GM19238 (cell line): ENCODE data around the gene FPR1.
A peak's percentile ranks its signal among the peaks of the same experiment; 100 is the strongest.
"Not testable (repeated sequence)": the region's sequence is repeated elsewhere in the genome, so short reads cannot be mapped to it uniquely, and the experiment has no call there.

Source experiments
- DNase-seq: peaks from one replicate; pipeline ENCODE4 v3.0.0; 2011; ENCODE audit warnings: low spot score; ENCODE audit not compliant: insufficient read length

Gene FPR1

DNA sequence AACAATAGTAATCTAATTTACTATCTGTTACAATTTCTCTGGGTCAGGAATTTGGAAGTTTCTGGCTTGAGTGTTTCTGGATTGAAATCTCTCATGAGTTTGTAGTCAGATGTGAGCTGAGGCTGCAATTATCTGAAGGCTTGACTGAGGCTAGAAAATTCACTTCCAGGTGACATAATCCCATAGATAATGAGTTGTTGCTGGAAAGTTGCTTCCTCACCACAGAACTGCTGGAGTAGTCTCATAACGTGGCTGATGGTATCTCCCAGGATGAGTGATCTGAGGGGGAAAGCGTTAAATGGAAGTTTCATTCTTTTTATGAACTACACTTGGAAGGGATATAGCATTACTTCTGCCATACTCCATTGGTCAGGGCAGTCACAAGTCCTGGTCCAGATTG is 28.0 kb upstream of the FPR1 start:
- DNase-seq: no peak

DNA sequence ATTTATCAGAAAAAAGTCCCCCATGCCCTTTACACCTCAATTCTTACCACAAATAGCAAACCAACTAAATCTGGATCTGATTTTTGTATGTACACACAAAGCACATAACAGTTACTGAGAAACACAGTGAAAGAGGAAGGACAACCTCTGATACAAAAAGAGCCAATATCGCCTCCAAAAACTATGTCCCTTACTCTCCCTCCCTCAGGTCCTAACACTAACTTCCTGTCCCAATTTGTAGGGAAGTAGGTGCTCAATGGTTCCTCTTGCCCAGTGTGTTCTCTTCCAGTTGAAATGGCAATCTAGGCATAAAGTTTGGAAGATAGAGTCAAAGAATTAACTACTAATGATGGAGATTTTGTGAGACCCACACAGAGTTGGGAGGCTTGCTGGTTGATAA is 27.5 kb upstream of the FPR1 start:
- no peak for DNase-seq

DNA sequence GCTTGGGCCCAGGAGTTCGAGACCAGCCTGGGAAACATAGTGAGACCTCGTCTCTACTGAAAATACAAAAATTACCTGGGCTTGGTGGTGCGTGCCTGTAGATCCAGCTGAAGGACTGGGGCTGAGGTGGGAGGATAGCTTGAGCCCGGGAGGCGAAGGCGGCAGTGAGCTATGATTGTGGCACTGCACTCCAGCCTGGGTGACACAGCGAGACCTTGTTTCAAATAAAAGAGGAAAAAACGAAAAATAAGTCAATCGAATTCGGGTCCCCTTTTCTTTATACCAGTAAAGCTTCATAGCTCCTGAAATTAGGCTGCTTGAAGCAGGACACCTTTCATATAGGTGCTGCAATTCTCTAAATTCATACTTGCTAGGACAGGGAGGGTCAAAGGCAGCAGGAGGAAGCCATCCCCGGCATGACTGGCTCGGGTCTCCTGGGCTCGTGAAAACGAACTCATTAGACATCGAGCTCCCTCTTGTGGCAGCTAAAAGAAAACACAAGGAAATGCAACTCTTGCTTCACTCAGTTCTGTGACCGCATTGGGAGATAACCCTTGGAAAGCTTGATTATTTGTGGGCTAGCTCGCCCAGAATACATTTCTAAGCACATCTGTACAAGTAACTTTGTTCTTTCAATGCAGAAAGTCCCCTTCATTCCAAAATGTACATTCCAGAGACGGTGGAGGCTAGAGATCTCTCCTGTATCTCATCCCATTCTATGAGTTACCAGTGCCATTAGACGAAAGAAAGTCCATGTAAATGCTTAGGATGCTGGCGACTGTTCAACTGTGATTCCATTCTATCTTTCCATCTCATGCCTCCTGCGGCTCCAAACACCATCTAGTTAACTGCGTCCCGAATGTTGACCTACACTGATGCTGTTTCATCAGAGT is 26.1 kb upstream of the FPR1 start:
- peak; percentile 15 for DNase-seq

DNA sequence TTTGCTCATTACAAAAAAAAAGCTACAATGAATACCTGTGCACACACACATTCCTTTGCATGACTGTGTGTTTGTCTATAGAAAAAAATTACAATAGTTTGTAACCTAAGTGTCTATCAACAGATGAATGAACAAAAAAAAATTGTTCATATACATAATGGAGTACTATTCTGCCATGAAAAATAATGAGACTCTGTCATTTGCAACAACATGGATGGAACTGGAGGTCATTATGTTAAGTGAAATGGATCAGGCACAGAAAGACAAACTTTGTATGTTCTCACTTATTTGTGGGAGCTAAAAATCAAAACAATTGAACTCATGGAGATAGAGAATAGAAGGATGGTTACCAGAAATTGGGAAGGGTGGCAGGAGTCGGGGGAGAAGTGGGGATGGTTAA is 24.9 kb upstream of the FPR1 start:
- not testable (repeated sequence) for DNase-seq

DNA sequence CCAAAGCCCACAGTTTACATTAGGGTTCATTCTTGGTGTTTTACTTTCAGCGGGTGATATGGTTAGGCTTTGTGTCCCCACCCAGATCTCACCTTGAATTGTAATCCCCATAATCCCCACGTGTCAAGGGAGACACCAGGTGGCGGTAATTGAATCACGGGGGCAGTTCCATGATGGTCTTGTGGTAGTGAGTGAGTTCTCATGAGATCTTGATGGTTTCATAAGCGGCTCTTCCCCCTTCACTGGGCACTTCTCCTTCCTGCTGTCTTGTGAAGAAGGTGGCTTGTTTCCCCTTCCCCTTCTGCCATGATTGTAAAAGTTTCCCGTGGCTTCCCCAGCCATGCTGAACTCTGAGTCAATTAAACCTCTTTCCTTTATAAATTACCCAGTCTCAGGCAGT is 21.3 kb upstream of the FPR1 start:
- DNase-seq: no peak

DNA sequence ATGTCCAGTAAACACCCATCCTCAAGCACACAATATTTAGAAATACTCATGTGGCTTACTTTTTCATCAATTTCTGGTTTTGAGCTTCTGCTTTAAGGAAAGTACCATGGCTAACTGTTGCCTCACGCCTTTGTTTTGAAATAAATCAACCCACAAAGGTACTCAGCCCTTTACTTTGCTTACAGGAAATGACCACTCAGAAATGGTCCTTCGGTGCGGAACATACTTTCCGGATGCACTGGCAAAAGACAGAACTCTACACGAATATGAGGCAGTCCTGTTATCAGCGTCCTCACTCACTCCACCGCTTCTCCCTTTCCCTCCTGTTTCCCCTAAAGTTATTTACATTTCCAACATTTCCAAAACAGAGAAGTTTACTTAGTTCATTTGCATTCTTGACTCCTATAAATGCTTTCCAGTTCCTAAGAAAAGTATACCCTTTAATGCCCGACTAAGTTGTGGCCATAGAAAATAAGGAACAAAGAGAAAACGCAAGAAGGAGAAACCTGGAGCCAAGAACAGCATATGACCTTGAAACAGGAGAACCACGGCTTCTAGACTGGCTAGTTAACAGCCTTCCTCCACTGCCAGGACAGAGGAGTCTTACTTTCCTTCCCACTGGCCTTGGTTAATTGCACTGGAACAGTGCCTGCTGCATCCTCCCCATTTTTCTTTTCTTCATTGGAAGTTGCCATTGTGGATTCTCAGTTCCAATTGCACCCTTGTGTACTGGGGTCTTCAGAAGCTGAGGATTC is 19.9 kb upstream of the FPR1 start:
- DNase-seq: no peak

DNA sequence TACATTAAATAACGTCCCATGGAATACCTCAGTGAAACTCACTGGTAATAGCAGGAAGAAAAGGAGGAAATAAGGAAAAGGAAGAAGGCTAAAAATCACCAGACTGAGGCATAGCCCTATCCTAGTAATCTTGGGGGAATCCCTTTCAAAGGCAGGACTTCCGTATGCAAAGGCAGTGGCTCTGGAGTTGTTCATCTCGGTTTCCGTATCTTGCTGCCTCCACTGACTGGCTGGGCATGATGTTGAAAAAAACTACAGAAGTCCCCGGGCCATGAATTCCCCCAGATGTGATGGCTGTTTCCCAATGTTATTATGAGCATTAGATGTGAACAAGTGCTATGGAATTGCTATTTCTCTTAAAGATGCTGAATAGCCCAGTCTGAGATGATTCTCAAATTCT is 14.8 kb upstream of the FPR1 start:
- no peak for DNase-seq

DNA sequence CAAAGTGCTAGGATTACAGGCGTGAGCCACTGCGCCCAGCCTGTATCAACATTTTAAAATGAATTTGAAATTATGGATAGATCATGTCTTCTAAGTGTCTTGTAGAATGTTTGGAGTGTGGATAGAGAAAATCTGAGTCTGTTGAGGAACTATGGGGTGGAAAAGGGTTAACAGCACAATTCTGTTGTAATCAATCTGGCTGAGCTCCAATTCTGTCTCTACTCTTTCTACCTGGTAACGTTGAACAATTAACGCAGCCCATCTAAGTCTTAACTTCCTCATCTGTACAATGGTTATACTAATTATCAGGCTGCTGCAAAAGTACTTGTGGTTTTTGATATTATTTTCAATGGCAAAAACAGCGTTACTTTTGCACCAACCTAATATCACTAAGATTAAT is 13.4 kb upstream of the FPR1 start:
- no peak for DNase-seq

DNA sequence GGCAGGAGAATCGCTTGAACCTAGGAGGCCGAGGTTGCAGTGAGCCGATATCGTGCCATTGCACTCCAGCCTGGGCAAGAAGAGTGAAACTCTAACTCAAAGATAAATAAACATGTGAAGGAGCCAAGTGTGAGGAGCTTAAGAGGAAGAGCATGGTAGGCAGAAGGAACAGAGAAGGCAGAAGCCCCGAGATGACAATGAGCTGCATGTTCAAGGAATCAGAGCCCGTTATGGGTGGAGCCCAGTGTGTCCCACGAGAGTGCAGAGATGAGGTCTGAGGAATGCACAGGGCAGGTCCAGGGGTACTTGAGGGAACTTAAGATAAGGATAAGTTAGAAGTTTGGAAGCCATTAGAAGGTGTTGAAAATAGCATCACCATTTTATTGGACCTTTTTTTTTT is 10.0 kb upstream of the FPR1 start:
- no peak for DNase-seq

DNA sequence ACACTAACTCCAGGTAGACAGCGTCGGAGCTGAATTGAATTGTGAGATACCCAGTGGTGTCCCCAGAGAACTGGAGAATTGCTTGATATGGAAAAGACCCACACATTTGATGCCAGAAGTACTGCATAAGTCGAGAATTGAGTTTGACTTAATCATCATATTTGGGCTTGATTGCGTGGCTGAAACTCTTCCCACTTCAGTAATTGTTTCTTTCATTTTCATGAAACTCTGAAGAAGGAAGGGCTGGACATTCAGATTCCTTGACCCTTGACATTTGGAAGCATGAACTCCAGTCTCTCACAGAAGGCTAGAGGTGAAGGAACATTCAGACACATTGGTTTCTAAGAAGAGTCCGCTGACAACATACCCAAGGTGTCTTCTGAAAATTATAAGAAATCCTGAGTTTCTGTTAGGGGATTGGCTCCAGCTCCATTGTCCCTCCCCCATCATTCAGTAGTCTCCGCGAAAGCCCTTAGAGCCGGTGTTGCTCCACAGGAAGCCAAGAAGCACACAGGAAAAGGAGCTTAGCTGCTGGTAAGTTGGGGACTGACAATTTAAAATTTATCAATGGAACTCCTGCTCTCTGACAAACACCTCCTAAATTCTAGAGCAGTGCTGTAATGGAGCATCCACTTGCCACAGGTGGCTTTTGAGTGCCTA is 9.1 kb upstream of the FPR1 start, which contains the start of gene FPR2:
TSS of gene FPR2 (plus strand) at position 484 of the 660 bp plus-strand sequence. CDS start 7,479 bp downstream, outside the sequence.
- DNase-seq: no peak

DNA sequence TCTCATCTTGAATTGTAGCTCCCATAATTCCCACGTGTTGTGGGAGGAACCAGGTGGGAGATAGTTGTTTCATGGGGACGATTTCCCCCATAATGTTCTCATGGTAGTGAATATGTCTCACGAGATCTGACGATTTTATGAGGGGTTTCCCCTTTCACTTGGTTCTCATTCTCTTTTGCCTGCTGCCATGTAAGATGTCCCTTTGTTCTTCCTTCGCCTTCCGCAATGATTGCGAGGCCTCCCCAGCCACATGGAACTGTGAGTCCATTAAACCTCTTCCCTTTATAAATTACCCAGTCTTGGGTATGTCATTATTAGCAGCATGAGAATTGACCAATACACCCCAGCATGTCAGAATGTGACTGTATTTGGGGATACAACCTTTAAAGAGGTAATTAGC is 3.9 kb upstream of the FPR1 start:
- no peak for DNase-seq

DNA sequence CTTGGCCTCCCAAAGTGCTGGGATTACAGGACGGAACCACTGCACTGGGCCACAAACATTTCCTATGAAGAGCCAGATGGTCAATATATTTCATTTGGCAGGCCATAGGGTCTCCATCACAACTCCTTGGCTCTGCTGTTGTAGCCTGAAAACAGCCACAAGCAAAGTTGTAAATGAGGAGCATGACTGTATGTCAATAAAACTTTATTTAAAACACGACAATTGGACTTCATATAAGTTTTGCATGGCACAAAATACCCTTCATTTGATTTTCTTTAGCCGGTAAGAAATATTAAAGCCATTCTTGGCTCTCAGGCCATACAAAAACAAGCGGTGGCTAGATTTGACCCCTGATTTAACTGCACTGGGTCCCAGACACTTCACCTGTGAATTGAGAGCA is 3.1 kb upstream of the FPR1 start:
- DNase-seq: no peak

DNA sequence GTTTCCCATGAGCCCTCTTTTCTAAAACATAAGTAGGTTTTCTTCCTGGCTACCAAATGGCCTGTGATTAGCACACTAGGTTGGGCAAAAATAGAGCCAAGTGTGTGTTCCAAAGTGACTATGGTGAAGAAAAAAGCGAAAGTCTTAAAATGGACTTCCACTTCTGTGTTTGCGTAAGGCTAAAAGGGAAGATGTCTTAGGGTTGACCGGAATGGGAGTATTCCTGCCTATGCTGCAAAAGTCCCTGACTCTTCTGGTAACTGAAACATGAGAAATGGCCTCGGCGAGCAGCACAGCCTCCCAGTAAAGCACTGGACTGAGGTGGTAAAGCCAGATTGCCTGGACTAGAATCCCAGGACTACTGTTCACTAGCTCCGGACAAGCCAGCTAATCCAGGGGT is 2.4 kb upstream of the FPR1 start:
- DNase-seq: no peak

DNA sequence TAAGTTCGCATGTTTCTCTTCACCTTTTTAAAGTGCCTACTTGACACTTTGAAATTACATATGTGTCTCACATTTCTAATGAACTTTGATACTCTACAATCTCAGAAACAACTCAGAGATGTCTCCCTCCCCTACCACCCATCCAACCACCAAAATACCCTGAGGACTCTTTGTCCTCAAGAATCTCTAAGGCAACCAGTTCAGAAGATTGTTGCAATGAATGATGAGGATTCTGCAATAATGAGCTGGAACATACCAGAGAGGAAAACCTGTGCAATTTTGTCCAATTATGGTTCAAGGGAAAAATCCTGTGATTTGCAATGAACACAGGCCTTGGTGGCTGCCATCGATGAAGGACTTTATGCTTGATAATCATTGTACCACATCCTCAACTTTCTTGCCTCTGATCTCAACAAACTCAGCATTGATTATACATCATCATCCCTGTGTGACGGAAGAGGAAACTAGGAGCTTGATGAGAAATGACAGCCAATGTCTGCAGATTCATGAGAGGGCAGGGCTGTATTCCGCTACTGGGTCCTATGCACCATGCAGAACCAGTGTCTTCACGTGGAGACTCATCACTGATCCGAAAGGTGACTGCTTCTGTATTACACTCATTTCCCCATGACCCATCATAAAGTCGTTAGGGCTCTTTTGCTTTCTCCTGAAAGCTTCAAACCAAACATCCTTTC is 1.1 kb downstream of the FPR1 start:
- DNase-seq: no peak

DNA sequence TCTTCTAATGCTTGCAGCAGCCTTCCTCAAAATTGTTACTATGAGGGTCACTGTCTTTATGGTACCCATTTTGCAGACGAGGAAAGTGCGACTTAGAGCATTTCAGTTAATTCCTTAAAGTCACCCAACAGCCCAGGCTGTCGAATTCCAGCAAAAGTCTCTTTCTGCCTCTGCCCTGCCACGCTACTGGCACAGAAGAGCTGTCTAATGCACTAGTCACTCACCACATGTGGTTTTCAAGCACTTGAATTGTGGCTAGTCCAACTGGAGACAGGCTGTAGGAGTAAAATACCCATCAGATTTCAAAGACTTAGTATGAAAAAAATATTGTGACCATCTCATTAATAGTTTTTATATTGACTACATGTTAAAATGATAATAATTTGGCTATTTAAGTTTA is 1.7 kb downstream of the FPR1 start:
- no peak for DNase-seq

DNA sequence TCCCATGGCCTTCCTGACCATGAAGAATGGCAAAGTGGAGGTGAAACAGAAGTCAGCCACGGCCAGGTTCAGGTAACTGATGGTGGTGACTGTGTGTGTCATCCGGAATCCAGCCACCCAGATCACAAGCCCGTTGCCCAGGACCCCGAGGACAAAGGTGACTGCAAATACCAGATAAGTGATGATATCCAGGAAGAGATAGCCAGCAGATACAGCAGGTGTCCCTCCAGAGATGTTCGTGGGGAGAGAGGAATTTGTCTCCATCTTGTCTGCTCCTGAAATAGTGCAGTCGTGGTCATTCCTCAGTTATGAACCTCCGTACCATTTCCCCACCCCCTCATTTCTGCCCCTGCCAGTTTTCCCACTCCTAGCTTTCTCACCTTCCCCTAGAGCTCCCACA is 4.9 kb downstream of the FPR1 start:
- no peak for DNase-seq

DNA sequence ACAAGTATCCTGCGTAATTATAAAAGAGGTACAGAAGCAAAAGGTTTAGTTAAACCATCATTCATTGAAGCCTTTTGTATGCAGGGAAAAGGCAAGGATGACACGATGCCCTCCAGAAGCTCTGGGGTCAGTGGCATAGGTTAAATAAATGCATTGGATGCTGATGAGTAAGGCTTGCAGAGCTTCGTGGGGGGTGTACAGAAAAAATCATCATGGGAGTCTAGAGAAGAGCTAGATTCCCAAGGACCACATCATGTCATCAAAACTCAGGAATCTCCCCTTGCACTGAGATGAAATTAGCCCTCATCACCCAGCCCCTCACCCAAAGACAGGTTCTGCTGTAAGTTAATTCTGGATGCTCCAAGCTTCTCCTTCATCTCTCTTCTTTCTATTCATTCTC is 8.3 kb downstream of the FPR1 start:
- DNase-seq: no peak

DNA sequence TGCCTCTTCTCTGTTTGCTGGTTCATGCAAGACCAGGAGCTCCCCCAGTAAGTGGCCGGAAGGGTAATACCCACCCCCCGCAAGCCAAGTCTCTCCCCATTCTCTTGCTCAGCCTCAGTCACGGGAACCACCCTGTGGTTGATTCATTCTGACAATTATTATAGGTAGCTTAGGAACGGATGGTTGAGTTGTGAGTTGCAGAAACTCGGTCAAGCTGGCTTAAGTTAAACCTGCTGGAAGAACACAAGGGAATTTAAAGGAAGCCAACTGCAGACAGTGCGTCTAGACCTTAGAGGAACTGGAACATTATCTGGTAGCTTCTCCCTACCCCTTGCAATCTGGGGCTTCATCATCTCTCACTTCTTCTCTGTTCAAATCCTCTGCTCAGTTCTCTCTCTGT is 8.9 kb downstream of the FPR1 start:
- DNase-seq: no peak

DNA sequence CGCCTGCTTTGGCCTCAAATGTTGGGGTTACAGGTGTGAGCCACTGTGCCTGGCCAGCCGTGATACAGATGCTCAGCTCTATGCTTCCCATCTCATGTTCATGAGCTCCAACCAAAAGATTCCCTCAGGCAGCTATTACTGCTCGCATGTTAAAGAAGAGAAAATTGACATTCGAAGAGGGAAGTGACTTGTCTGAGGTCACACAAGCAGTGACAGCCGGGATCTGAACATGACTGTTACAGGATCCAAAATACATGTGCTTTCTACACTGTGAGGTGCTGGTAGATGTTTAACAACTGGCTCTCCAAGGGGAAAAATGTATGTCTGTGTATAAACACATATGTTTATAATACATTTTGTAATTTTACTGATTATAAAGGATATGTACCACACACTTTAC is 11.3 kb downstream of the FPR1 start:
- no peak for DNase-seq

DNA sequence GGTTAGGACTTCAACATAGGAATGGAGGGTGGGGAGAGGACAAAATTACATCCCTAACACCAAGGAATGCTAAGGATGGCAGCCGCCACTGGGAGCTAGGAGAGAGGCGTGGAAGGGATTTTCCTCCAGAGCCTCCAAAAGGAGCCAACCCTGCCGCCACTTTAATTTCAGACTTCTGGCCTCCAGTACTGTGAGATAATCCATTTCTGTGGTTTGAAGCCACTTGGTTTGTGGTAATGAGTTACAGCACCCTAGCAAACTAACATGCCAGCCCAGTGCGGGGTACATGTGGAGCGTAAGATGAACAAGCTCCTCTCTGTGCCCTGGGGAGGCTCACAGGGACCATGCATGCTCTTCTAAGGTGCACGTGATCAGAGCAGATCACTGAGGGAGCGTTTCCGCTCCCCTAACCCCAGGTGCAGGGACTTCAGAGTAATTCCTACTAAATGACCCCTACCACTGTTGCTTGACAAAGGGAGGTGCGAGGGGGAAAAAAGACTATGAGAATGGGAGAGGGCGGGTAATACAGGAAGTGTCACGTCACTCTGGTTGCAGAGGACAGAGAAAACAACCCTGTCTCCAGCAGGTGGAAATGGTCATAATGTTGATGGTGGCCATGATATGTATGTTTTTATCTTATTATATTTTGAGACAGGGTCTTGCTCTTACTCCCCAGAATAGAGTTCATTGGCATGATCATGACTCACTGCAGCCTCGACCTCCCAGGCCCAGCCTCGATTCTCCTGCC is 12.0 kb downstream of the FPR1 start:
- DNase-seq: no peak

DNA sequence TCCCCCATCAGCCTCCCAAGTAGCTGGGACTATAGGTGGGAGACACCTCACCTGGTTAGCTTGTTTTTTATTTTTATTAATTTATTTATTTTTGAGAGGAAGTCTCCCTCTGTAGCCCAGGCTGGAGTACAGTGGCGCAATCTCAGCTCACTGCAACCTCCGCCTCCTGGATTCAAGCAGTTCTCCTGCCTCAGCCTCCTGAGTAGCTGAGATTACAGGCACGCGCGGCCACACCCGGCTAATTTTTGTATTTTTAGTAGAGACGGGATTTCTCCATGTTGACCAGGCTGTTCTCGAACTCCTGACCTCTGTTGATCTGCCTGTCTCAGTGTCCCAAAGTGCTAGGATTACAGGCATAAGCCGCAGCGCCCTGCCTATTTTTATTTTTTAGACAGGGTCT is 13.2 kb downstream of the FPR1 start:
- DNase-seq: not testable (repeated sequence)
